K562 (cell line): Measurements from ENCODE around the gene MTHFD2. TPM values are rescaled to one million over a fixed set of nuclear protein-coding genes. Genes with fewer than 3 reads are reported as not detected.

Source experiments
- CREB1 ChIP-seq, 2 experiments: sonication (generic) in 1 of 2; formaldehyde crosslinking in 1 of 2; IDR thresholded peaks; 2 replicates each; pipeline versions ENCODE4 v1.6.1 to v1.8.0; 2012 to 2022; ENCODE audit warnings: inconsistent platforms in 1 of 2, mild to moderate bottlenecking in 1 of 2, missing genetic modification reagents in 1 of 2, moderate library complexity in 1 of 2
- DDX20 ChIP-seq: fragments of 450-650 bp; IDR thresholded peaks from 2 replicates; pipeline ENCODE4 v1.6.1; 2016; ENCODE audit warnings: missing genetic modification characterization, low read depth, mild to moderate bottlenecking, missing compliant biosample characterization, moderate library complexity
- ETV1 ChIP-seq: fragments of 450-650 bp; conservative IDR thresholded peaks from 2 replicates; pipeline ENCODE4 v1.6.1; 2016; ENCODE audit warnings: missing genetic modification characterization, control low read depth, low read depth, missing compliant biosample characterization
- GABPB2 ChIP-seq: fragments of 250-450 bp; sonication (Bioruptor Pico); conservative IDR thresholded peaks from 2 replicates; pipeline ENCODE4 v1.5.1; 2021; ENCODE audit warnings: mild to moderate bottlenecking
- GATAD2A ChIP-seq: fragments of 450-650 bp; IDR thresholded peaks from 2 replicates; pipeline ENCODE4 v1.6.1; 2017
- GTF2A2 ChIP-seq: IDR thresholded peaks from 2 replicates; pipeline ENCODE4 v1.6.1; 2016; ENCODE audit warnings: mild to moderate bottlenecking, missing genetic modification characterization, missing compliant biosample characterization
- HNRNPLL ChIP-seq: fragments of 200-400 bp; formaldehyde crosslinking; IDR thresholded peaks from 2 replicates; pipeline ENCODE4 v1.6.1; 2017; ENCODE audit warnings: low read length, low read depth, mild to moderate bottlenecking; ENCODE audit not compliant: poor library complexity, severe bottlenecking
- MYC ChIP-seq, 2 experiments: fragments of 250-450 bp in 1 of 2; sonication (Bioruptor Pico) in 1 of 2; IDR thresholded peaks; 2 replicates each; pipeline versions ENCODE4 v1.5.1 to v1.6.1; 2012 to 2021; ENCODE audit warnings: low read depth in 2 of 2, borderline replicate concordance in 1 of 2, improper control_type of control experiment in 1 of 2, low read length in 1 of 2, mild to moderate bottlenecking in 1 of 2, moderate library complexity in 1 of 2
- NCOR1 ChIP-seq: fragments of 450-650 bp; IDR thresholded peaks from 2 replicates; pipeline ENCODE4 v1.6.1; 2016; ENCODE audit warnings: mild to moderate bottlenecking, moderate library complexity
- RNF2 ChIP-seq: sonication (generic); IDR thresholded peaks from 2 replicates; pipeline ENCODE4 v1.6.1; 2016
- STAT5B ChIP-seq: fragments of 250-450 bp; sonication (Bioruptor Pico); IDR thresholded peaks from 2 replicates; pipeline ENCODE4 v1.8.0; 2021; ENCODE audit warnings: mild to moderate bottlenecking, inconsistent platforms
- TARDBP ChIP-seq: fragments of 450-650 bp; IDR thresholded peaks from 2 replicates; pipeline ENCODE4 v1.6.1; 2016
- ZNF224 ChIP-seq: sonication (generic); formaldehyde crosslinking; IDR thresholded peaks from 2 replicates; pipeline ENCODE4 v1.8.0; 2022; ENCODE audit warnings: mild to moderate bottlenecking, missing genetic modification reagents
- ZZZ3 ChIP-seq: fragments of 450-650 bp; IDR thresholded peaks from 2 replicates; pipeline ENCODE4 v1.6.1; 2016; ENCODE audit warnings: antibody characterized with exemption, mild to moderate bottlenecking, moderate library complexity
- polyA plus RNA-seq, 8 experiments: library from polyadenylated mRNA; depleted of rRNA in 4 of 8; stranded (reverse) in 5 of 8; unstranded in 3 of 8; fragments of >200 nt; fragmentation: Nextera tagmentation in 2 of 8; fragmentation: Illumina TruSeq in 1 of 8; extraction: Ambion mirVana in 2 of 8; extraction: Trizol in 1 of 8; gene quantifications; 2 replicates each; pipeline versions ENCODE4 v1.2.1 to v1.2.3, GENCODE V29; 2011 to 2014; ENCODE audit warnings: inconsistent platforms in 1 of 8, missing spikeins in 1 of 8
- total RNA-seq, 7 experiments: library from RNA; depleted of rRNA in 6 of 7; stranded (reverse); fragments of >200 nt in 6 of 7; fragmentation: Illumina TruSeq in 2 of 7; extraction: Trizol in 2 of 7; gene quantifications; 2 replicates each; pipeline versions ENCODE4 v1.2.1 to v1.2.3, GENCODE V29; 2011 to 2021; ENCODE audit warnings: low replicate concordance in 1 of 7
- TF ChIP-seq, protein P1 (sequence below): fragments of 450-650 bp; IDR thresholded peaks from 2 replicates; pipeline ENCODE4 v1.7.1; 2018; ENCODE audit warnings: mild to moderate bottlenecking, low read depth; ENCODE audit not compliant: partially characterized antibody
- TF ChIP-seq, protein P2 (sequence below): sonication (generic); formaldehyde crosslinking; IDR thresholded peaks from 2 replicates; pipeline ENCODE4 v1.8.1; 2022; ENCODE audit warnings: missing genetic modification reagents
- TF ChIP-seq, protein P3 (sequence below): sonication (generic); formaldehyde crosslinking; IDR thresholded peaks from 2 replicates; pipeline ENCODE4 v1.8.0; 2023; ENCODE audit warnings: mild to moderate bottlenecking, missing genetic modification reagents

The MTHFD2 gene
- total and polyA plus RNA-seq, 9 of the 15 experiments (the other 6 are each of a cell fraction or from before 2014, with no cell fraction given) = 113 to 520 (median 234) TPM

DNA sequence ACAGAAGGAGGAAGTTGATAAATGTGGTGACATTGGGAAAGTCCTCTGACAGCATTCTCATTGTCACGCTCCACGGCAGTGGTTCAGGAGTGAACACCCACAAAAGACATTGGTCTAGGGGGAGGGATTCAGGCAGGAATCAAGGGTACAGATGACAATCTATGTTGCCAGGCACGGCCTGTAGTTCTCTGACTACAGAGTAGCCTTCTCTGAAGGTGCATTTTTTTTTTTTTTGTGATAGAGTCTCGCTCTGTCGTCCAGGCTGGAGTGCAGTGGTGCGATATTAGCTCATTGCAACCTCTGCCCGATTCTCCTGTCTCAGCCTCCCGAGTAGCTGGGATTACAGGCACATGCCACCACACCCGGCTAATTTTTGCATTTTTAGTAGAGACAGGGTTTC is 12.4 kb upstream of the MTHFD2 start (continued):
- TF ChIP-seq ETV1 (tag) (peak; percentile 49; the same call in 1 of the 2 replicates), HNRNPLL (no peak), GTF2A2 (tag) (no peak), GABPB2 (CRISPR knock-in tag) (no peak), NCOR1 (peak; percentile 61), GATAD2A (no peak), TARDBP (no peak), CREB1 (IDR thresholded peaks at IDR 0.05) (no peak), CREB1 (CRISPR knock-in tag; IDR thresholded peaks at IDR 0.05) (no peak), RNF2 (peak; percentile 74), ZZZ3 (no peak), ZNF224 (CRISPR knock-in tag) (no peak), MYC (IDR thresholded peaks at IDR 0.05; ENCODE audit: low read depth, low read length) (peak; percentile 69), MYC (CRISPR knock-in tag; IDR thresholded peaks at IDR 0.05; ENCODE audit: borderline replicate concordance, low read depth) (no peak), DDX20 (tag) (no peak), STAT5B (CRISPR knock-in tag) (no peak)
- TF ChIP-seq, protein P1, sequence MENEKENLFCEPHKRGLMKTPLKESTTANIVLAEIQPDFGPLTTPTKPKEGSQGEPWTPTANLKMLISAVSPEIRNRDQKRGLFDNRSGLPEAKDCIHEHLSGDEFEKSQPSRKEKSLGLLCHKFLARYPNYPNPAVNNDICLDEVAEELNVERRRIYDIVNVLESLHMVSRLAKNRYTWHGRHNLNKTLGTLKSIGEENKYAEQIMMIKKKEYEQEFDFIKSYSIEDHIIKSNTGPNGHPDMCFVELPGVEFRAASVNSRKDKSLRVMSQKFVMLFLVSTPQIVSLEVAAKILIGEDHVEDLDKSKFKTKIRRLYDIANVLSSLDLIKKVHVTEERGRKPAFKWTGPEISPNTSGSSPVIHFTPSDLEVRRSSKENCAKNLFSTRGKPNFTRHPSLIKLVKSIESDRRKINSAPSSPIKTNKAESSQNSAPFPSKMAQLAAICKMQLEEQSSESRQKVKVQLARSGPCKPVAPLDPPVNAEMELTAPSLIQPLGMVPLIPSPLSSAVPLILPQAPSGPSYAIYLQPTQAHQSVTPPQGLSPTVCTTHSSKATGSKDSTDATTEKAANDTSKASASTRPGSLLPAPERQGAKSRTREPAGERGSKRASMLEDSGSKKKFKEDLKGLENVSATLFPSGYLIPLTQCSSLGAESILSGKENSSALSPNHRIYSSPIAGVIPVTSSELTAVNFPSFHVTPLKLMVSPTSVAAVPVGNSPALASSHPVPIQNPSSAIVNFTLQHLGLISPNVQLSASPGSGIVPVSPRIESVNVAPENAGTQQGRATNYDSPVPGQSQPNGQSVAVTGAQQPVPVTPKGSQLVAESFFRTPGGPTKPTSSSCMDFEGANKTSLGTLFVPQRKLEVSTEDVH = no peak
- TF ChIP-seq, protein P2, sequence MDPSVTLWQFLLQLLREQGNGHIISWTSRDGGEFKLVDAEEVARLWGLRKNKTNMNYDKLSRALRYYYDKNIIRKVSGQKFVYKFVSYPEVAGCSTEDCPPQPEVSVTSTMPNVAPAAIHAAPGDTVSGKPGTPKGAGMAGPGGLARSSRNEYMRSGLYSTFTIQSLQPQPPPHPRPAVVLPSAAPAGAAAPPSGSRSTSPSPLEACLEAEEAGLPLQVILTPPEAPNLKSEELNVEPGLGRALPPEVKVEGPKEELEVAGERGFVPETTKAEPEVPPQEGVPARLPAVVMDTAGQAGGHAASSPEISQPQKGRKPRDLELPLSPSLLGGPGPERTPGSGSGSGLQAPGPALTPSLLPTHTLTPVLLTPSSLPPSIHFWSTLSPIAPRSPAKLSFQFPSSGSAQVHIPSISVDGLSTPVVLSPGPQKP = no peak
- TF ChIP-seq, protein P3, sequence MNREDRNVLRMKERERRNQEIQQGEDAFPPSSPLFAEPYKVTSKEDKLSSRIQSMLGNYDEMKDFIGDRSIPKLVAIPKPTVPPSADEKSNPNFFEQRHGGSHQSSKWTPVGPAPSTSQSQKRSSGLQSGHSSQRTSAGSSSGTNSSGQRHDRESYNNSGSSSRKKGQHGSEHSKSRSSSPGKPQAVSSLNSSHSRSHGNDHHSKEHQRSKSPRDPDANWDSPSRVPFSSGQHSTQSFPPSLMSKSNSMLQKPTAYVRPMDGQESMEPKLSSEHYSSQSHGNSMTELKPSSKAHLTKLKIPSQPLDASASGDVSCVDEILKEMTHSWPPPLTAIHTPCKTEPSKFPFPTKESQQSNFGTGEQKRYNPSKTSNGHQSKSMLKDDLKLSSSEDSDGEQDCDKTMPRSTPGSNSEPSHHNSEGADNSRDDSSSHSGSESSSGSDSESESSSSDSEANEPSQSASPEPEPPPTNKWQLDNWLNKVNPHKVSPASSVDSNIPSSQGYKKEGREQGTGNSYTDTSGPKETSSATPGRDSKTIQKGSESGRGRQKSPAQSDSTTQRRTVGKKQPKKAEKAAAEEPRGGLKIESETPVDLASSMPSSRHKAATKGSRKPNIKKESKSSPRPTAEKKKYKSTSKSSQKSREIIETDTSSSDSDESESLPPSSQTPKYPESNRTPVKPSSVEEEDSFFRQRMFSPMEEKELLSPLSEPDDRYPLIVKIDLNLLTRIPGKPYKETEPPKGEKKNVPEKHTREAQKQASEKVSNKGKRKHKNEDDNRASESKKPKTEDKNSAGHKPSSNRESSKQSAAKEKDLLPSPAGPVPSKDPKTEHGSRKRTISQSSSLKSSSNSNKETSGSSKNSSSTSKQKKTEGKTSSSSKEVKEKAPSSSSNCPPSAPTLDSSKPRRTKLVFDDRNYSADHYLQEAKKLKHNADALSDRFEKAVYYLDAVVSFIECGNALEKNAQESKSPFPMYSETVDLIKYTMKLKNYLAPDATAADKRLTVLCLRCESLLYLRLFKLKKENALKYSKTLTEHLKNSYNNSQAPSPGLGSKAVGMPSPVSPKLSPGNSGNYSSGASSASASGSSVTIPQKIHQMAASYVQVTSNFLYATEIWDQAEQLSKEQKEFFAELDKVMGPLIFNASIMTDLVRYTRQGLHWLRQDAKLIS (CRISPR knock-in tag) = no peak
